ENCODE measurements around the gene AHNAK2. TPM values are rescaled to one million over a fixed set of nuclear protein-coding genes. Genes with fewer than 3 reads are reported as not detected.

Gene AHNAK2
- total RNA-seq, 2 donors from 2014 or later = 0.05 TPM; not detected in 1

DNA sequence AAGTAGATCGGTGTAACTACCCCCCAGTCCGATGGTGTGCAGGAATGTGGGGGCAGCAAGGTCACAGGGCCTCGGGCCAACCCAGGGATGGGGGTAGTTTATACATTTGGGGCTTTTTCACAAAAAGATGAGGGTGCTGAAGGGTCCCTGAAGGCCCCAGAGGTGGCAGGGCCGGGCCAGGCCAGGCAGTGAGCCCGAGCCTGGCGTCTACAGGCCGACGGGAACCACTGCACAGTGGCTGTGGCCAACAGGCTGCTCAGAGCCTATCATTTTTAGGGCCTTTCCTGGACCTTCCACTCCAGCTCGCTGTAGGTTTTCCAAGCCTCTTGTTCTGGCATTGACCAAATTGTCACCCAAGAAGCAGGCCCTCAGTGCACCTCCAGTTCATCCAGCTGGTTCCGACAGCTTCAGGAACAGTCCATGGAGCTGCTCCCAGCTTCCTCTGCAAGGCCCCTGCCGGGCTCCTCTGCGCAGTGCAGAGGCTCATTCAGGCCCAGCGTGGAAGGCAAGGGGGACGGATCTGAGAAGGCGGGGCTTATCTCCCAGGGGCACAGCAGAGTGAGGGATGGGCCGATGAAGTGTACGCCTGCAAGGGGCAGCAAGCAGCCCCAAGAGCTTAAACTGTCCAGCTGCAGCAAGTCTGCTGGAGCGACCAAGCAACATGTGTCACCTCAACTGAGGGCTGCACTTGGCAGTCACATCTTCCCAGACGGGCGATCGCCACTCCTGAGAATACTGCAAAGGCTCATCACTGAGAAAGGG is 28.8 kb upstream of the AHNAK2 start:
- no peak for ATAC-seq (replicated peaks in 1 of 2)
- no peaks in the 10 kb centered on the region for H3K27me3 Mint-ChIP-seq (ENCODE audit: low read depth)
- no peak for DNase-seq
- no peak overlapping the region for H3K27ac Mint-ChIP-seq
- H3K9me3 Mint-ChIP-seq = no peaks in the 10 kb centered on the region
- peaks cover 0 to 3% of the 10 kb centered on the region in 2 donors for H3K36me3 Mint-ChIP-seq (ENCODE audit: insufficient read depth in 2 of 2)
- peaks cover 6% of the 10 kb centered on the region for H3K4me1 Mint-ChIP-seq (ENCODE audit: low read depth)
- no peak overlapping the region for H3K4me3 Mint-ChIP-seq

DNA sequence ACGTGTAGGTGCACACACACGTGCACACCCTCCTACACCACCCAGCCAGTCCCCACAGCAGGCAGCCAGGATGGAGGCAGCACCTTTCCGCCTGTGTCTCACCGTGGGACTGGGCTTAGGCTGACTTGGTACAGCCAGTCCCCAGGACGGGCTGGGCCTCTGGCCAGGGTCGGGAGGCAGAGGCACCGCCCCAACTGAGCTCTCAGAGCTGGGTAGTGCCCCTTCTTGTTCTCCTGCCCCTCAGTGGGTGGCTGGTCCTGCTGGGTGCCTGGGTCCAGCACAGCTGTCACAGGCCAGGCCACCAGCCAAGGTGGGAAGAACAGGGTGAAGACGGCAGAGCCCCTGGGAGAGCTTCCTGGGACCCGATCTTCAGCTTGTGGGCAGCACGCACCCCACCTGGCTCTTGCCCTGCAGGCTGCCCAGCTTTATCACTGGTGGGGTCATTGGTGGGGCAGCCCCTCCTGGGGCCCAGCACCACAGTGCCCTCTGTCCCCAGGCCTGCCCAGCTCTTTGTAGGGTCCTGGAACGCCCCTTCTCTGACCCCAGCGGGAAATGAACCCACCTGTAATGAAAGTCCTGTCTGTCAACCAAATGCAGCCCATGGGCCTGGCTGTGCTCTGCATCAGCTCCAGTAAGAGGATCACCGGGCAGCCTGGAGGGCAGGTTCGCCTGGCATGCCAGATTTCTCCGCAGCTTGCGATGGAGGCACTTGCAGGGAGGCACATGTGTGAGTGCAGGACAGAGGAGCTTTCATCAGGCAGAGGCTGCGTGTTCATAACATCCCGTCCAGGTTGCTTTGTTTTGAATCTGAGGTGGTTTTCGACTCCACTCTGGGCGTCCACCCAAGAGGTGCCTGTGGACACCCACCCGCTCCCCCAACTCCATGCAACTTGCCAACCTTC is 28.0 kb upstream of the AHNAK2 start:
- H3K27ac Mint-ChIP-seq = no peak overlapping the region
- H3K9me3 Mint-ChIP-seq = no peaks in the 10 kb centered on the region
- H3K4me1 Mint-ChIP-seq (ENCODE audit: low read depth) = peaks cover 6% of the 10 kb centered on the region
- H3K4me3 Mint-ChIP-seq = no peak overlapping the region
- peak; percentile 15 to 16 for ATAC-seq (replicated peaks in 1 of 2)
- H3K36me3 Mint-ChIP-seq (ENCODE audit: insufficient read depth in 2 of 2) = peaks cover 0 to 2% of the 10 kb centered on the region in 2 donors
- DNase-seq = no peak
- H3K27me3 Mint-ChIP-seq (ENCODE audit: low read depth) = no peaks in the 10 kb centered on the region

DNA sequence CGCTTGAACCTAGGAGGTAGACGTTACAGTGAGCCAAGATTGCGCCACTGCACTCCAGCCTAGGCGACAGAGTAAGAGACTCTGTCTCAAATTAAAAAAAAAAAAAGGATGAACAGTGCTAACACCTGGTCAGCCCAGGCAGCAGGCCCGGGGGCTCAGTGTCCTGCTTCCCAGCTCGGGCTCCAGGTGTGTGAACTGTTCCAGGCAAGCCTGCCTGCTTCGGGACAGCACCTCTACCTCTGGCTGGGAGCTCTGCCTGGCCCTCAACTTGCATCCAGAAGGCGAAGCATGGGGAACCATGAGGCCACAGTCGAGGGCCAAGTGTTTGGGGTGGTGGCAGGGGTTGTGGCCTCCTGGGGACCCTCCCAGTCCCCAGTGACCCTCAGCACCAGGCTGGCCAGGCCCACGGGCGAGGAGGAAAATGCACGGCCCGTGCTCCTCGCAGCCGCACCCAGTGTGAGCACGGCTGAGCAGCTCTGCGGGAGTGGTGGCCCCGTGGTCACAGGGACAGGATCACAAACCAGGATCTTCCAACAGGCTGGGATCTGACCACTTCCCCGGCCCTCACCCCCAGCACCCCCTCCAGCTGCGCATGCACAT is 27.3 kb upstream of the AHNAK2 start:
- DNase-seq = no peak

DNA sequence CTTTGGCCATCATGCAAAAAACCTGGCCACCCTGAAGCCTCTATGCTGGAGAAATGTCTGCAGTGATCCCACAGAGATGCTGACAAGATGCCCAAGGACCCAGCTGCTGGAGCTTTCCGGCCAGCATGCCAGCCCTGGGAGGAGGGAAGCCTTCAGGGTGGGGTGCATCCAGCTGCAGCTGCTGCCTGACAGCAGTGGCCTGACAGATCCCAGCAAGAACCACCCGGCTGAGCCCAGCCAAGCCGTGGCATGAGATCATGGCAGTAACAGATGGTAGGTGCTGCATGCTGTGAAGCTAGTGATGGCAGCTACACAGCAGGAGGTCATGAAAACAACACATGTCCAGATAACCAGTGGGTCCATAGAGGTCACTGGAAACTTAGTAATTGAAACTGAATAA is 21.2 kb upstream of the AHNAK2 start:
- H3K9me3 Mint-ChIP-seq = no peaks in the 10 kb centered on the region
- H3K36me3 Mint-ChIP-seq (ENCODE audit: insufficient read depth in 2 of 2) = peaks cover 0 to 3% of the 10 kb centered on the region in 2 donors
- no peaks in the 10 kb centered on the region for H3K4me1 Mint-ChIP-seq (ENCODE audit: low read depth)
- no peak overlapping the region for H3K4me3 Mint-ChIP-seq
- no peaks in the 10 kb centered on the region for H3K27me3 Mint-ChIP-seq (ENCODE audit: low read depth)
- ATAC-seq (replicated peaks in 1 of 2) (no peak), DNase-seq (no peak)
- no peak overlapping the region for H3K27ac Mint-ChIP-seq

More for the DNA sequence above, 27.3 kb upstream of the AHNAK2 start:
- H3K9me3 Mint-ChIP-seq = no peaks in the 10 kb centered on the region
- H3K4me3 Mint-ChIP-seq = no peak overlapping the region
- peak; percentile 11 to 24 for ATAC-seq (replicated peaks in 1 of 2)
- peaks cover 6% of the 10 kb centered on the region for H3K4me1 Mint-ChIP-seq (ENCODE audit: low read depth)
- H3K27me3 Mint-ChIP-seq (ENCODE audit: low read depth) = no peaks in the 10 kb centered on the region
- peaks cover 0 to 2% of the 10 kb centered on the region in 2 donors for H3K36me3 Mint-ChIP-seq (ENCODE audit: insufficient read depth in 2 of 2)
- no peak overlapping the region for H3K27ac Mint-ChIP-seq

DNA sequence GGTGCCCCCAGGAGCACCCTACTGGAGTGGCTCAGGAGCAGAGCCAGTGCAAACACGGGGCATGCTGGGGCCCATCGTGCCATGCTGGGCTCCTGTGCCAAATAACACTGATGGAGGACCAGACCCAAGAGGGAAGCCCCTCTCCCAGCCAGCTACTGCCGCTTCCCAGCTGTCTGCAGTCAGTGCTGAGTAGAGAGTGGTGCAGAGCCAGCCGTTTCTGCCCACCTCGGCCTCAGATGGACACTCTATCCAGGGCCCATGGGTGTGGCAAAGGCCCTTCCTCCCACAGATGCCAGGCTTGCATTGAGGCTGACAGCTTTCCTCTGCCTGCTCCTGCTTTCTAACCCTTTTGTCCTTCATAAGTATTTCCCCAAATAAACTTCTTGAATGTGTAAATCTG is 20.6 kb upstream of the AHNAK2 start:
- Mint-ChIP-seq H3K27ac (no peak overlapping the region), H3K9me3 (no peaks in the 10 kb centered on the region), H3K27me3 (ENCODE audit: low read depth) (no peaks in the 10 kb centered on the region), H3K4me1 (ENCODE audit: low read depth) (no peaks in the 10 kb centered on the region), H3K4me3 (no peak overlapping the region), H3K36me3 (ENCODE audit: insufficient read depth in 2 of 2) (peaks cover 0 to 3% of the 10 kb centered on the region in 2 donors)
- DNase-seq (no peak), ATAC-seq (replicated peaks in 1 of 2) (no peak)

DNA sequence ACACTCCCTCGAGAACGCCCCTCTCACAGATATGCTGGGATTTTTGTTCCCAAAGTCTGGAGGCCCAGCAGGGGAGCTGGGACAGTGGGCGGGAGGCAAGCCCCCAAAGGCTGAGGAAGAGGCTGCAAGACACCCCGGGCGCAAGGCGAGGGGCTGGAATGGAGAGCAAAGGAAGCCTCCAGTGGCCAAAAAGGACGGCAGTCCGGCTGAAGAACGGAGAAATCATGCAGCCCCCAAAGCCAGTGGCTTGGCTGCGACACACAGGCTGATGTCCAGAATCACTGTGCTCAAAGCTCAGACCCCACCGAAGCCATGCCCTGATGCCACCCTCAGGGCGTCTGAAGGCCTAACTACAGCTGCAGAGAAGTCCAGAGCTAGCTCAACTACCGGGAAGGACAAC is 18.3 kb upstream of the AHNAK2 start:
- Mint-ChIP-seq H3K36me3 (ENCODE audit: insufficient read depth in 2 of 2) (peaks cover 0 to 3% of the 10 kb centered on the region in 2 donors), H3K27ac (no peak overlapping the region), H3K27me3 (ENCODE audit: low read depth) (no peaks in the 10 kb centered on the region), H3K9me3 (no peaks in the 10 kb centered on the region), H3K4me1 (ENCODE audit: low read depth) (no peaks in the 10 kb centered on the region), H3K4me3 (no peak overlapping the region)
- ATAC-seq (replicated peaks in 1 of 2) (no peak), DNase-seq (no peak)

DNA sequence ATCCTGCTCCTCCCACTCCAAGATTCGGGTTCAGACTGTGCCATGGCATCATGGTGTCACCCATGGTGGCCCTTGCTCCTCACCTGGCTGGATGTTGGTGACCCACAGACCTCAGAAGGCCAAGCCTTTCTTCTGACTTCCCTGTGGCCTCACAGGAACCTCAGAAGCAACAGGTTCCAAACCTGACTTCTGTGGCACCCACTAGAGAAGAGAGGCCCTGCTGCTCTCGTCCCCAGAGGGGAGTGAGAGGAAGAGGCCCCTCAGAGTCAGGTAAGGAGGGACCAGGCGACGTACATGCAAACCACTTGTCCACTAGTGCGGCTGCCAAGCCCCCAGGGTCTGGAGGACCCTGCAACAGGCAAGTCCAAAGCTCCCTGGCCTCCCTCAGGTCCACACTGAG is 17.9 kb upstream of the AHNAK2 start:
- H3K4me1 Mint-ChIP-seq (ENCODE audit: low read depth) = no peaks in the 10 kb centered on the region
- H3K4me3 Mint-ChIP-seq = no peak overlapping the region
- ATAC-seq (replicated peaks in 1 of 2) (no peak), DNase-seq (no peak)
- no peaks in the 10 kb centered on the region for H3K27me3 Mint-ChIP-seq (ENCODE audit: low read depth)
- H3K9me3 Mint-ChIP-seq = no peaks in the 10 kb centered on the region
- H3K36me3 Mint-ChIP-seq (ENCODE audit: insufficient read depth in 2 of 2) = peaks cover 0 to 3% of the 10 kb centered on the region in 2 donors
- no peak overlapping the region for H3K27ac Mint-ChIP-seq

DNA sequence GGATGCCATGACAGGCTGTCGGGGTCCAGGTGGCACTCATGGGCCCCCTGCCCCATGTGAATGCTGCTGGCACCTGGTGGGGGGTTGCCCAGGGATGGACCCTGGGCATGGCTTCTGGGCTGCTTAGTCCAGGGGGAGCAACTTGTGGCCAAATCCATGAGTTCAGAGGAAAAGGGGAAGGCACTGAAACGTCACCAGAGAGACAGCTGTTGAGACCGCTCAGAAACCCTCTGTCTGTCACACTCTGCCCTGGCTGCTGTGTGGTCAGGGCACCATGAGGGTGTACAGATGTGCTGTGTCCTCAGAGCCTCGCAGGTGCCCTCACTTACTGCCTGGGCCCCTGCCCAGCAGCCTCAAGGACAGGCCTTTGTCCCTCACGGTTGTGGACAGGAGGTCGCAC is 16.8 kb upstream of the AHNAK2 start:
- H3K4me1 Mint-ChIP-seq (ENCODE audit: low read depth) = no peaks in the 10 kb centered on the region
- no peaks in the 10 kb centered on the region for H3K27me3 Mint-ChIP-seq (ENCODE audit: low read depth)
- no peaks in the 10 kb centered on the region for H3K9me3 Mint-ChIP-seq
- H3K4me3 Mint-ChIP-seq = no peak overlapping the region
- DNase-seq = no peak
- H3K36me3 Mint-ChIP-seq (ENCODE audit: insufficient read depth in 2 of 2) = peaks cover 0 to 3% of the 10 kb centered on the region in 2 donors
- ATAC-seq (replicated peaks in 1 of 2) = no peak
- no peak overlapping the region for H3K27ac Mint-ChIP-seq

DNA sequence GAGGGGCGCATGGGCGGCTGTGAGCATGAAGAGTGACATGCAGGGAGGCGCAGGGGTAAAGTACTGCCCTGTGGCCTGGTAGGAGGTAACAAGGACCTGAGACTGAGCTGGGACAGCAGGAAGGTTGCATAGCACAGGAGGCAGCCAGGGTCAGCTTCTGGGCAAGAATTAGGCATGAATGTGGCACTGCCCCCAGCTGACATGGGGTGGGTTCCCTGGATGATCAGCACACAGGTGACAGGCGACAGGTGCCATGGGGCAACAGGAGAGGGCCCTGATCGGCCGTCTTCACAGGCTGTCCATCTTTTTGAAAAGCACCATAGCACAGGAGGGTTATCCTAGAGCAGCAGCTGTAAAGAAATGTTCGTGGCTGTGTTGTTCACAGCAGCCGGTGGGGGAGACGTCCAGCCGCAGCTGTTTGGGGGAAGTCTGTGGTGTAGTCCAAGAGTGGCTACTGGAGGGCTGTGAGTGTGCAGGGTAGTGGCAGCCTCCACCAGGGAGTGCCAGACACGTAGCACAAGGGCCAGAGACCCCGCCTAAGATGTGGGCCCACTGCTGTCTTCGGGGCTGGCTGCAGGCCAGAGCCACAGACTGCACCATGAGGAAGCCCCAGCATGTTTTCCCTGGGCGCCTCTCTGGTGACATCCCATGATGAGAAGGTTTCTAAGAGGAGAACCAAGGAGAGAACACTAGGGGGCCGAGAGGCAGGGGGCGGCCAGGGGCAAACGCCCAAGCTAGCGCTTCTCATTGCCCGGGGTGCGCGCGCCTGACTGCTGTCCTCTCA is 15.8 kb upstream of the AHNAK2 start:
- H3K27me3 Mint-ChIP-seq (ENCODE audit: low read depth) = no peaks in the 10 kb centered on the region
- no peaks in the 10 kb centered on the region for H3K4me1 Mint-ChIP-seq (ENCODE audit: low read depth)
- no peak overlapping the region for H3K4me3 Mint-ChIP-seq
- H3K9me3 Mint-ChIP-seq = no peaks in the 10 kb centered on the region
- no peak for ATAC-seq (replicated peaks in 1 of 2)
- DNase-seq = no peak
- H3K36me3 Mint-ChIP-seq (ENCODE audit: insufficient read depth in 2 of 2) = no peaks in the 10 kb centered on the region
- H3K27ac Mint-ChIP-seq = no peak overlapping the region

DNA sequence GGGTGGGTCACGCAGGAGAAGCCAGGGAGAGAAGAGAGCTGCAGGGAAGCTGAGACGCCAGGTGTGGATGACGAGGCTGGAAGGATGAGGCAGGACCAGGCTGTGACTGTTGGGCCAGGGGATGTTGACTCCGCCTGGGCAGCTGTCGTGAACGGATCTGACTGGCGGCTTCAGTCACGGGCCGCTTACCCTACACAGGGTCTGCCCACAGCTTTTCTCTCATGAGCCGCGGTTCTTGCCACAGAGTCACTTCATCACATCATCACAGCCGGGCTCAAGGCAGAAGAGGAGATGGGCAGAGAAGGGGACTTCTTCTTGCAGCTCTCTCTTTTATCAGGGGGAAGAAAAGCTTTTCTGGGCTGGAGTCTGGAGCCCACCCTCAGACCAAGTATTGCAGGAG is 15.1 kb upstream of the AHNAK2 start:
- Mint-ChIP-seq H3K9me3 (no peaks in the 10 kb centered on the region), H3K27me3 (ENCODE audit: low read depth) (no peaks in the 10 kb centered on the region), H3K36me3 (ENCODE audit: insufficient read depth in 2 of 2) (no peaks in the 10 kb centered on the region), H3K4me3 (no peak overlapping the region), H3K4me1 (ENCODE audit: low read depth) (no peaks in the 10 kb centered on the region), H3K27ac (no peak overlapping the region)
- no peak for ATAC-seq (replicated peaks in 1 of 2)
- no peak for DNase-seq

DNA sequence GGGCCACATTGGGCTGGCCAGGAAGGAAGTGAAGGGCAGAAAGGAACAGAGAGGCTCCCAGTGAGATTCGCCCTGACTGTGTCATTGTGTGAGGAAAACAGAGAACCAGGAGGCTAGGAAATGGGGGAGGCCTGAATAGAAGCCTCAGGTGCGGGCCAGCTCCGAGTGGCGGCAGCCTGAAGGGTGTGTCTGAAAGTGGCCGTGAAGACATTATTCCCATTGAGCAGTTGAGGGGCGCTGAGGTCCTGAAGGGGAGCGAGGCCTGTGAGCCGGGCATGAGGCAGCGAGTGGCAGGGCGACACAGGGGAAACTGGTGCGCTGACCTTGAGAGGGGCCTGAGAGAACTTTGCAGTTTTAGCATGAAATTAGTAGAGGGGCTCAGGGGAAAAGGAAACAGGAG is 14.3 kb upstream of the AHNAK2 start:
- H3K9me3 Mint-ChIP-seq = no peaks in the 10 kb centered on the region
- H3K4me1 Mint-ChIP-seq (ENCODE audit: low read depth) = no peaks in the 10 kb centered on the region
- no peak overlapping the region for H3K27ac Mint-ChIP-seq
- H3K36me3 Mint-ChIP-seq (ENCODE audit: insufficient read depth in 2 of 2) = no peaks in the 10 kb centered on the region
- no peak overlapping the region for H3K4me3 Mint-ChIP-seq
- no peak for ATAC-seq (replicated peaks in 1 of 2)
- H3K27me3 Mint-ChIP-seq (ENCODE audit: low read depth) = no peaks in the 10 kb centered on the region
- no peak for DNase-seq

DNA sequence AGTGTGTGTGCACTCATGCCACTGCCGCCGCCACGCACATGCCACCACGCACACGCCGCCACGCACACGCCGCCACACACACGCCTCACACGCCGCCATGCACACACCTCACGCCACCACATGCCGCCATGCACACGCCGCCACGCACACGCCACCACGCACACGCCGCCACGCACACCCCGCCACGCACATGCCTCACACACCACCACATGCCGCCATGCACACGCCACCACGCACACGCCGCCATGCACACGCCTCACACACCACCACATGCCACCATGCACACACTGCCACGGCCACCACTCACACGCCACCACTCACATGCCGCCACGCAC is 13.7 kb upstream of the AHNAK2 start:
- ATAC-seq (replicated peaks in 1 of 2) = no peak
- Mint-ChIP-seq H3K4me1 (ENCODE audit: low read depth) (peaks cover 5% of the 10 kb centered on the region), H3K27me3 (ENCODE audit: low read depth) (no peaks in the 10 kb centered on the region), H3K4me3 (no peak overlapping the region), H3K27ac (no peak overlapping the region), H3K36me3 (ENCODE audit: insufficient read depth in 2 of 2) (no peaks in the 10 kb centered on the region), H3K9me3 (no peaks in the 10 kb centered on the region)
- DNase-seq = no peak

DNA sequence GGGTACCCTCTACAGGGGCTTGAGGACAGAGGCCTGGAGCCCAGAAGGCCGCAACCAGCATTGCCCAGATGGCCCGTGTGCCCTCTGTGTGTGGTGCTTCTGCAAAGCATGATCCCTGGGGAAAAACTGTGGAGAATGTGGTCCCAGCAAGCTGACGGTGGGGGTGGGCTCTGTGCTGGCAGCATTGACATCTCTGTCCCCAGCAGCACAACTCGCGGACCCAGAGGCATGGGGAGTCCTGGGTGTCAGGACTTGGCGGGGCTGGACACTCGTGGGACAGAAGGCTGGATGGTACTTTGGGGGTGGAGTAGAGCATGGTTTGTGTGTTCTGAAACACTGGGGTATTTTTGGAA is 11.8 kb upstream of the AHNAK2 start:
- Mint-ChIP-seq H3K4me3 (no peak overlapping the region), H3K36me3 (ENCODE audit: insufficient read depth in 2 of 2) (no peaks in the 10 kb centered on the region), H3K27ac (no peak overlapping the region), H3K9me3 (no peaks in the 10 kb centered on the region), H3K27me3 (ENCODE audit: low read depth) (no peaks in the 10 kb centered on the region), H3K4me1 (ENCODE audit: low read depth) (peaks cover 12% of the 10 kb centered on the region)
- DNase-seq (no peak), ATAC-seq (replicated peaks in 1 of 2) (no peak)
